Putamen (tissue), 1 donor: ENCODE data around the gene PIGZ.

Source experiments
- DNase-seq: peaks from one replicate; pipeline ENCODE4 v3.0.0-alpha.2; 2016; ENCODE audit warnings: low spot score

Gene PIGZ

GRCh38 chr3:196968233-196969133, at the start of gene PIGZ:
Gene PIGZ, minus strand, starts transcription at chr3:196968833. Its CDS starts 16,802 bp downstream, at chr3:196952031.
- DNase-seq, result peak; percentile 34

GRCh38 chr3:197017003-197017402, 48.4 kb upstream of the PIGZ start:
- no peak for DNase-seq

- no peak for DNase-seq
Measured at GRCh38 chr3:197015790-197016736, 47.4 kb upstream of the PIGZ start.

GRCh38 chr3:197014942-197015575, 46.4 kb upstream of the PIGZ start:
- no peak for DNase-seq

- no peak for DNase-seq
Measured at GRCh38 chr3:197014024-197014423, 45.4 kb upstream of the PIGZ start.

- DNase-seq, result no peak
Measured at GRCh38 chr3:197012540-197012883, 43.9 kb upstream of the PIGZ start.

- no peak for DNase-seq
Measured at GRCh38 chr3:197011780-197012539, 43.3 kb upstream of the PIGZ start.

GRCh38 chr3:197010556-197011351, 42.1 kb upstream of the PIGZ start:
- no peak for DNase-seq

- no peak for DNase-seq
Measured at GRCh38 chr3:197009532-197010019, 40.9 kb upstream of the PIGZ start.

GRCh38 chr3:197008436-197009209, 40.0 kb upstream of the PIGZ start:
- no peak for DNase-seq

- DNase-seq, result no peak
Measured at GRCh38 chr3:197007953-197008352, 39.3 kb upstream of the PIGZ start.

GRCh38 chr3:197007296-197007940, 38.8 kb upstream of the PIGZ start:
- DNase-seq, result no peak

- DNase-seq, result no peak
Measured at GRCh38 chr3:197006860-197007259, 38.2 kb upstream of the PIGZ start.

- DNase-seq, result no peak
Measured at GRCh38 chr3:197006446-197006845, 37.8 kb upstream of the PIGZ start.

GRCh38 chr3:197003461-197004385, 35.1 kb upstream of the PIGZ start:
- DNase-seq, result no peak

- DNase-seq, result peak; percentile 63
Measured at GRCh38 chr3:197002701-197003454, 34.2 kb upstream of the PIGZ start.

GRCh38 chr3:197001972-197002700, 33.5 kb upstream of the PIGZ start:
- DNase-seq, result peak; percentile 76
